CD4-positive, alpha-beta T cell treated with Interleukin-15 for 4 hours (primary cell): ENCODE measurements around the gene ARMH4.

Experiments
- DNase-seq: peaks from one replicate; pipeline ENCODE4 v3.0.0-alpha.2; 2020; ENCODE audit warnings: low spot score

Gene ARMH4

GRCh38 chr14:57960946-57961785, 190.8 kb downstream of the ARMH4 start:
- no peak for DNase-seq

GRCh38 chr14:57957441-57957840, 194.6 kb downstream of the ARMH4 start:
- DNase-seq: no peak
